ENCODE measurements around the gene SHC3.

SHC3 gene

DNA sequence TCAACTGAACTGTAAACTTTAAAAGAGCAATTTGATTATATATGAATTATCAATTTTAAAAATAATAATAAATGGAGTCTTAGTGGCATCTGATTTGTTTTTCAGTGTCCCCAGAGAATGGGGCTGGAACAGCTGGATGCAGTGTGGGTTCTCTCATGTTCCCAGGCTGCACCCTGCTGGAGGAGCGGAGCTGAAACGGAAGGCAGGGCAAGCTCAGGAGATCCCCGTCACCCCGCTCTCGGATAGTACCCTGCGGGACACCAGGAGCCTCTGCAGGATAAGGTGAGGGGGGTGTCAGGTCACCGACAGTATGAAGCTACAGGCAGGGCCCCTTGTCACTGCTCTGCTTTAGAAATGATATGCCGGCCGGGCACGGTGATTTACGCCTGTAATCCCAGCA lies 130.0 kb downstream of the SHC3 start:
- no peak for DNase-seq

DNA sequence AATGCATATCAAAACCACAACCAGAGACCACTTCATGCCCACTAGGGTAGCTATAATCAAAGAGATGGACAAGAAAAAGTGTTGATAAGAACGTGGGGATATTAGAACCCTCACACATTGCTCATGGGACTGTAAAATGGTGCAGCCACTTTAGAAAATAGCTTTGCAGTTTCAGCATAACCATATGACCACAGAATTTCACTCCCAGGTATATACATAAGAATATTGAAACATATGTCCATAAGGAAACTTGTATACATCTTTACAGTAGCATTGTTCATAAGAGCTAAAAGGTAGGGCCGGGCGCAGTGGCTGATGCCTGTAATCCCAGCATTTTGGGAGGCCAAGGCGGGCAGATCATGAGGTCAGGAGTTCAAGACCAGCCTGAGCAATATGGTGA lies 131.0 kb downstream of the SHC3 start:
- no peak for DNase-seq

- DNase-seq: no peak
Measured at GRCh38 chr9:89046832-89047231, 131.8 kb downstream of the SHC3 start.

DNA sequence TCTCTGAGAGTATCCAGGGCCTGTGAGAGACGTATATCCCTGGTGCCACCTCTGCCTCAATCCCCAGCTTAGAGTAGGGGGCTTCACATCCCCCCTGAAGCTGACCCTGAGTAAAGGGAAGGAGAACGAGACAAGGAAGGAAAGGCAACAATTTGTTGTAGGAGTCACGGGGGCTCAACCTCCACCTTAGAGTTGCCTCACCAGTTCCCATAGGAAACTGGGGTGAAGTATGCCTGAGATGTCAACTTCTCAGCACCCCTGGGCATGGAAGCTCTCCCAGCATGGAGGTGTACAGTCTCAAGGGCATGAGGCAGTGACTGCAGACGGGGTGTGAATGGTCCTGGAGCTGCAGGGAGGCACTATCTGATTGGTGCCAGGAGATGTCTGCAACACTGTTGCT lies 133.7 kb downstream of the SHC3 start:
- no peak for DNase-seq

DNA sequence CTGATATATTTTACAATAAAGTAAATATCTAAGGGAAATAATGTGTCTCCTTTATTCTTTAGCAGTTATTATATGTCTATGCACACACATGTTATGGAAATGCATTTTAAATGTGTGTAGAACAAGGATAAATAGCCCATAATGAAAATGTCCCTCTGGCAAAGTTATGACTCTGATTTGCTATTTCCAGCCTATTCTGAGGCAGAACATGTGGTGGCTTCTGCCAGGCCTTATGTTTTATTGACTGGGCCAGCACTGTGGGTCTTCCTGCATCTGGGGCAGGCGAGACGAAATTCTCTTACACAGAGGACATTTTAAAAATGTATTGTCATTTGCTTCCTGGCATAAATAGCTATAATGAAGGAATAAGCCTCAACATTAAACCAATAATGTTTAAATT lies 134.5 kb downstream of the SHC3 start:
- no peak for DNase-seq

- DNase-seq: peak; percentile 4
Measured at GRCh38 chr9:89042984-89043383, 135.6 kb downstream of the SHC3 start.

GRCh38 chr9:89039664-89040063 lies 139.0 kb downstream of the SHC3 start:
- no peak for DNase-seq

DNA sequence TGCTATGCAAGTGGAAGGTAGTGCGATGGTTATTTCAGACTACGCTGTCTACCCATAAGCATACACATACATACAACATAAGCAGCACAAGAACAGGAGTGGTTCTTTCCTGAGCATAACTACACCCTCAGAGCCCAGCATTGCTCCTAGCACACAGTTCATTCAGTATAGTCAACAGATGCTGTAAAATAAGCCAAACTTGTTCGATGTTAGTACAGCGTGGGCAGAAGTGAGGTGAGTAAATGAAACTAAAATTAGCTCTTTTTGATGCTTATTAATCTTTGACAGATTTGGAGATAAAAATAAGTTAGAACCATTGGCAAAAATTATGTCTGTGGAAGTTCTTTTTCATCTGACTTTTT lies 139.5 kb downstream of the SHC3 start:
- DNase-seq: no peak

DNA sequence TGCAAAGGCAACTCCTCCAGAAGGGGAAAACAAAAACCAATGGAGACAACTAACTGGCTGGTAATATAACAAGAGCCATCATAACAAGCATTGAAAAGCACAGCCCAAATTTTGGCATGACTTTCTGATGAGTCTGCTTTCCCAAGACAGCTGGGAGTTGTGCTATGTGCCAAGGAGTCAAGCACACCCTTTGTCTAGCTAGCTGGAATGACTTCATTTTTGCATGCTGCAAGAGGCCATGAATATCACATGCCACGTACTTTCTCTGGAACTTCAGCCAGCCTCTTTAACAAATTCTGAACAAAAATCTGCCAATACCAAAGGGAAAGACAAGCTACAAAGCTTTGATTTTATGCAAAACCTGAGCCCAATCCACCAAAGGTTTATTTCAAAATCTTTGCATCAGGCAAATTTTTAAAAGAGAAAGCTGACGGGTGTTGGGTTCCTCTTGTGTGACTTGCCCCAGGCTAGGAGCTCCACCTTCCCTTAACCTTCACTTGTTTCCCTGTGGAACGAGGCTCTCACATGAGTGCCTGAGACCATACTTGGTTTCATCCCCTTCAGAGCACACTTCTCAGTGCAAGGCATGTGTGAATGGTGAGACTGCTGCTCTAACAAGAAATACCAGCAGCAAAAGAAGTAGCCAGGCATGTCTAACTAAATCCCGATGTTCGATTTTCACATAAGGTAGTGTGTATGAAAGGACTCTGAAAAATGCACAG lies 140.1 kb downstream of the SHC3 start:
- no peak for DNase-seq

DNA sequence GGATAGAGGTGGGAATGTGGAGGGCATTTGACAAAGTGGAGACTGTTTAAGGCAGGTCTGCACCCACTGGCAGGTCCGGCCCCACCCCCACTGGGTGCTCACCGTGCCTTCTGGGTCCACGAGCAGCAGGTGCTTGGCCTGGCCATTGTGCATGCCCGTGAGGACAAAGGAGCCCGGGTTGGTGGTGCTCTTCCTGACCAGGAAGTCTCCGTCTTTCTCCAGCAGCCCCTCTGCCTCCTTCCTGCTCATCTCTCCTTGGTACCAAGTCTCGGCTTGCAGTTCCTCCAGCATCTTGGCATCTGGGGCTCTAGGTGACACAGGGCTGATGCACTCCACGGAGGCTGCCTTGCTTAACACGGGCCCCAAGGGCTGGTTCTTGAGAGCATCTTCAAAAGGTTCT lies 140.7 kb downstream of the SHC3 start:
- no peak for DNase-seq

GRCh38 chr9:89037346-89037745 lies 141.3 kb downstream of the SHC3 start:
- DNase-seq: no peak

- DNase-seq: no peak
Measured at GRCh38 chr9:89036891-89037290, 141.7 kb downstream of the SHC3 start.

GRCh38 chr9:89036383-89036782 lies 142.2 kb downstream of the SHC3 start:
- DNase-seq: no peak

GRCh38 chr9:89032661-89033060 lies 146.0 kb downstream of the SHC3 start:
- no peak for DNase-seq

DNA sequence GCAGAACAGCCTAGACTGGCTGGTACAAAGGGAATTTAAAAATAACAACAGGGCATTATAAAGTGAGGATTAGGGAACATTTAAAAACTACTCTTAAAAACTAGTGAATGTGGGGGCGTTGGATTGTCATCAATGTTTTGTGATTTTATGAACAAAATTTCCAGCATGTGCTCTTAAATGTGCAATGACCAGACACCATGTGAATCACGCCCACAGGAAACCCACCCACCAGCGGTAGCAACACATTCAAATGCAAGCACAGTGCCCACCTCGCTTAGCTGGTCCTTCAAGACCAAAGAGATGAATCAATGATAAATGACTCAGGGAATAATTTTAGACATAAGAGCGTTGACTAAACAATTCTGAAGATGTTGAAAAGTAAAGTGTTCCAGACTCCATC lies 146.4 kb downstream of the SHC3 start:
- no peak for DNase-seq

DNA sequence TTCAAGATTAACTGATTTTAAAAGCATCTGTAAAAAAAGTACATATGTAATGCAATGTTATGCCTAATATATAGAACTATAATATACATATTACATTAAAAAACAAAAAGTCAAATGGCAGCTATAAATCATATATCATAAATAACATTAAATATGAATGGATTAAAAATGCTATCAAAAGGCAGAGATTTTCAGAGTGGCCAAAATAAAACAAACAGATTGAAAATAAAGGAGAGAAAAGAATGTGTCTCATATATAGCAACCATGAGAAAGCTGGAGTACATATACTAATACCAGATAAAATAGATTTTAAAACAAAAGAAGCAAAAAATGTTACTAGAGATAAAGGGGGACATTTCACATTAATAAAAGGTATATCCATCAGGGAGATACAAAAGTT lies 148.8 kb downstream of the SHC3 start:
- DNase-seq: no peak

- no peak for DNase-seq
Measured at GRCh38 chr9:89026876-89027275, 151.7 kb downstream of the SHC3 start.

- no peak for DNase-seq
Measured at GRCh38 chr9:89025553-89025952, 153.1 kb downstream of the SHC3 start.

DNA sequence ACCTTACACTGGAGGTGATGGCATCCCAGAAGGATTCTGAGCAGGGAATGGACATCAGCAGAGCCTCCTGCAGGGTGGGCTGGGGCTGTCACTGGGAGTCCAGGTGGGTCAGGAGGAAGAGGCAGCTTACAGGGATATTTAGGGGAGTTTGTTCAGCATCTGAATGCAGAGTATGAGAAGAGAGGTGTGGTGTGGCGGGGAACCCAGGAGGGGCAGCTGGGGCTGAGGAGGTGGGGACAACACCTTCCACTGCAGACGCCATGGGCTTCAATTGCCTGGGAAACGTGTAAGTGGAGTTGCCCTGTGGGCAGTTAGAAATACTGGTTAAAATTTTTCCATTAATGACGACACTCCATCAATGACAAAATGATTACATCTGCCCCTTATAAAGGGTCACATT lies 153.9 kb downstream of the SHC3 start:
- DNase-seq: no peak

GRCh38 chr9:89023740-89024139 lies 154.9 kb downstream of the SHC3 start:
- DNase-seq: no peak

- no peak for DNase-seq
Measured at GRCh38 chr9:89022902-89023301, 155.7 kb downstream of the SHC3 start.

DNA sequence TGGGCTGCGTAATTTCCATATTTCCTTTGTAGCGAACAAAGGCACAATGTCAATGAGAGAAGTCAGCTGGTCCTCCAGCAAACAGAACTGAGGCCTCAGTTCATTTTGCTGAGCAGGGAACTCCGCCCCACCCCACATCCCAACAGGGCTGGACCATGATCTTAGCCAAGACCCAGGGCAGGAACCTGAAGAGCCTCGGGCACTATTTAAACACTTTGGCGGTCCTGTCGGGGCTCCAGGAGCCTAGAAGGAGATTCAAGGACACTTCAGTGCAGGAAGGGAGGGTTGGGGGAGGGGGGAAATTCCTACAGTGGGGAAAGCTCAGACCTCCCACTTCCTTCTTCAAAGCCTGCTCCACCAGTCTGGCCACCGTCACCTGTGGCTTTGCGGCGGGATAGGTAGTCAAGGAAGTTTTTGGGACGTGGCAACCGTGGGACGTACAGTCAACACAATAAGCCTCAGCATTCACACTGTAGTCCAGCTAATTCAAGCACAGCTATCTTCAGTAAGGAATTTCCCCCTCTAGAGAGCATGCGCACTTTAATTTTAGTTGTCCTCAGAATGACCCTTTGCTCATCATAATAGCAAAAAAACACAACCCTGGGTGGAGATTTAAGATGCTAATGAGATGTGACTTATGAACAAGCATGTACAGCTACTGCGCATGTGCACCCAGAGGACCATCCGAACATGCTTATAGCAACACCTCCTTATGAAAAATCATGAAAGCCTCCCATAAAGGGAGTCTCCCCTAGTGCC lies 156.4 kb downstream of the SHC3 start:
- no peak for DNase-seq

- DNase-seq: no peak
Measured at GRCh38 chr9:89021154-89021803, 157.3 kb downstream of the SHC3 start.

- no peak for DNase-seq
Measured at GRCh38 chr9:89020754-89021153, 157.9 kb downstream of the SHC3 start.

Data from DMS79 treated with DMSO at 0.1 percent for 48 hours (cell line).